CD4-positive, alpha-beta T cell (primary cell): ENCODE results near the gene QTRT2. TPM values are rescaled to one million over a fixed set of nuclear protein-coding genes. Genes with fewer than 3 reads are reported as not detected.

Source experiments
- ATAC-seq: fragments of 200-7000 bp; cut with Tn5 transposase; one replicate; pipeline ENCODE4 v1.10.0; 2022; ENCODE audit warnings: mild to moderate bottlenecking; ENCODE audit not compliant: poor library complexity
- CTCF ChIA-PET: fragments of 350-600 bp; sonication (Branson Sonifier 250); formaldehyde crosslinking; loops from one replicate; lab custom pipeline; 2021; ENCODE audit warnings: antibody characterized with exemption, inconsistent platforms; lab: Charles Lee
- POLR2A ChIA-PET: fragments of 350-600 bp; sonication (Branson Sonifier 250); formaldehyde crosslinking; loops from one replicate; lab custom pipeline; 2021; ENCODE audit warnings: antibody characterized with exemption, inconsistent platforms; lab: Charles Lee
- DNase-seq, 14 experiments: peaks; one replicate each; pipeline ENCODE4 v3.0.0-alpha.2; 2013 to 2020; ENCODE audit warnings: mixed read lengths in 2 of 14
- H3K27ac ChIP-seq, 2 donors: one replicate each; pipeline versions ENCODE4 v1.5.1 to v1.7.0; 2013; ENCODE audit warnings: low read length in 2 of 2, low read depth in 1 of 2, mild to moderate bottlenecking in 1 of 2
- H3K27me3 ChIP-seq, 2 experiments: 1 replicate in 1 of 2; 2 replicates in 1 of 2; pipeline versions ENCODE4 v1.6.1 to v1.7.0; 2013; ENCODE audit warnings: low read length in 2 of 2, control low read depth in 1 of 2, mild to moderate bottlenecking in 1 of 2, moderate library complexity in 1 of 2; ENCODE audit not compliant: insufficient read depth in 2 of 2, control insufficient read depth in 1 of 2
- H3K36me3 ChIP-seq: one replicate; pipeline ENCODE4 v1.6.1; 2013; ENCODE audit warnings: low read length, control low read depth; ENCODE audit not compliant: insufficient read depth
- H3K4me1 ChIP-seq: one replicate; pipeline ENCODE4 v1.6.1; 2013; ENCODE audit warnings: low read length, control low read depth; ENCODE audit not compliant: insufficient read depth
- H3K4me3 ChIP-seq: one replicate; pipeline ENCODE4 v1.5.1; 2013; ENCODE audit warnings: mild to moderate bottlenecking, low read length, moderate library complexity
- H3K9me3 ChIP-seq, 2 experiments: 1 replicate in 1 of 2; 2 replicates in 1 of 2; pipeline versions ENCODE4 v1.6.1 to v1.7.0; 2013; ENCODE audit warnings: low read length in 2 of 2, mild to moderate bottlenecking in 2 of 2, control low read depth in 1 of 2, moderate library complexity in 1 of 2; ENCODE audit not compliant: control insufficient read depth in 1 of 2, insufficient read depth in 1 of 2
- H3K27ac Mint-ChIP-seq: one replicate; pipeline ENCODE4 v1.8.0; 2020; ENCODE audit warnings: mixed read lengths
- H3K27me3 Mint-ChIP-seq: one replicate; pipeline ENCODE4 v1.8.0; 2021; ENCODE audit warnings: mixed read lengths
- H3K36me3 Mint-ChIP-seq: one replicate; pipeline ENCODE4 v1.8.0; 2021; ENCODE audit warnings: low read depth, mixed read lengths
- H3K4me1 Mint-ChIP-seq: one replicate; pipeline ENCODE4 v1.8.0; 2021; ENCODE audit warnings: low read depth, mixed read lengths
- H3K4me3 Mint-ChIP-seq: one replicate; pipeline ENCODE4 v1.8.0; 2020; ENCODE audit warnings: mild to moderate bottlenecking, mixed read lengths
- H3K9me3 Mint-ChIP-seq: one replicate; pipeline ENCODE4 v1.8.0; 2020; ENCODE audit warnings: mixed read lengths
- intact Hi-C, 2 experiments: fragments of 100-400 bp; cut with DNase I in 1 of 2; cut with micrococcal nuclease in 1 of 2; formaldehyde crosslinking; loops; one replicate each; pipeline versions ENCODE4 v1.15.1 to v1.9.0; 2023 to 2025; cut with DNase I, micrococcal nuclease
- total RNA-seq, 174 experiments: library from RNA in 2 of 174; stranded (reverse) in 2 of 174; gene quantifications; one replicate each; pipeline ENCODE4 v1.2.3 and lab custom pipeline; 2021 to 2026
- TF ChIP-seq, protein P1 (sequence below): fragments of 200-600 bp; IDR thresholded peaks from one replicate; pipeline ENCODE4 v1.8.0; 2022; ENCODE audit warnings: antibody characterized with exemption, mild to moderate bottlenecking

QTRT2 gene
- total RNA-seq, 2 experiments from 2014 or later = 22.8 to 27.0 TPM

DNA sequence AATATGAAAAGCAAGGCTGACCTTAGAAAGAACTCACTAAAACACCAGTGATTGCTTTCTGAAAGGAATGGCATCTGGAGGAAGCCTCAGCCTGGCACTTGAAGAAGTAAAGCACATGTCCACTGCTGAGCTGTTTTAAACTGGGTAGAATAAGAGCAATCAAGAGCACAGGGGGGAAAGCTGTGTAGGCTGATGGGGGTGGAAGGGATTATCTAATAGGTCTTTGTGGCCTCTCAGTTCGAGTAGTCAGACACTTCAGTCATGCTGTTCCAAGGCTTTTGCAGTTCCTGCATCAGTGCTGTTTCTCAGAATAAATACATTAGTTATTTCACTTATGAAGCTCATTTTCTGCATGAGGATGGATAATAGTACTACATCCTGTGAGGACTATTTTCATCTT is 22.8 kb upstream of the QTRT2 start:
- Mint-ChIP-seq H3K27me3 (no peaks in the 10 kb centered on the region), H3K4me3 (no peak overlapping the region), H3K4me1 (no peaks in the 10 kb centered on the region), H3K9me3 (no peaks in the 10 kb centered on the region), H3K27ac (no peak overlapping the region), H3K36me3 (peaks cover 35% of the 10 kb centered on the region)
- intact Hi-C loops = no loop called here
- POLR2A ChIA-PET = no interaction called here
- H3K27ac ChIP-seq = no peak overlapping the region
- no peaks in the 10 kb centered on the region for H3K4me1 ChIP-seq
- TF ChIP-seq, protein P1, sequence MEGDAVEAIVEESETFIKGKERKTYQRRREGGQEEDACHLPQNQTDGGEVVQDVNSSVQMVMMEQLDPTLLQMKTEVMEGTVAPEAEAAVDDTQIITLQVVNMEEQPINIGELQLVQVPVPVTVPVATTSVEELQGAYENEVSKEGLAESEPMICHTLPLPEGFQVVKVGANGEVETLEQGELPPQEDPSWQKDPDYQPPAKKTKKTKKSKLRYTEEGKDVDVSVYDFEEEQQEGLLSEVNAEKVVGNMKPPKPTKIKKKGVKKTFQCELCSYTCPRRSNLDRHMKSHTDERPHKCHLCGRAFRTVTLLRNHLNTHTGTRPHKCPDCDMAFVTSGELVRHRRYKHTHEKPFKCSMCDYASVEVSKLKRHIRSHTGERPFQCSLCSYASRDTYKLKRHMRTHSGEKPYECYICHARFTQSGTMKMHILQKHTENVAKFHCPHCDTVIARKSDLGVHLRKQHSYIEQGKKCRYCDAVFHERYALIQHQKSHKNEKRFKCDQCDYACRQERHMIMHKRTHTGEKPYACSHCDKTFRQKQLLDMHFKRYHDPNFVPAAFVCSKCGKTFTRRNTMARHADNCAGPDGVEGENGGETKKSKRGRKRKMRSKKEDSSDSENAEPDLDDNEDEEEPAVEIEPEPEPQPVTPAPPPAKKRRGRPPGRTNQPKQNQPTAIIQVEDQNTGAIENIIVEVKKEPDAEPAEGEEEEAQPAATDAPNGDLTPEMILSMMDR = no peak
- H3K36me3 ChIP-seq = no peaks in the 10 kb centered on the region
- DNase-seq (no peak), ATAC-seq (no peak)
- H3K27me3 ChIP-seq = no peaks in the 10 kb centered on the region
- no peaks in the 10 kb centered on the region for H3K9me3 ChIP-seq
- no peak overlapping the region for H3K4me3 ChIP-seq
- CTCF ChIA-PET = no interaction called here

DNA sequence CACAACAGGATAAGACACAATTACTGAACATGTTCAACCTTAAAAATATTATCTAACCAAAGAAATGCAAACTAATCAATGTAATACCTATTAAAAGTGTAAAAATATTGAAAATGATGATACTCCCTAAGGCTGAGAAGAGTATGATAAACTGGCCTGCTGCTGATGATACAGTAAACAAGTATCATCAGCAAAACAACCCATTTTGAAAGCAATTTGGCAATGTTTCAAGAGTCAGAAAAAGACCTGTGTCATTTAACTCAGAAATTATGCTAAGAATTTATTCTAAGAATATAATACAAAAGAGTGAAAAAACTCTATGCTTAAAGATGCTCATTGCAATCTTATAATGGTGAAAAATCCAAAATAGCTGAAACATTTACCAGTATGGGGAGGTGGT is 22.3 kb upstream of the QTRT2 start:
- Histone ChIP-seq H3K27me3 (no peaks in the 10 kb centered on the region), H3K36me3 (no peaks in the 10 kb centered on the region), H3K4me1 (no peaks in the 10 kb centered on the region), H3K4me3 (no peak overlapping the region), H3K27ac (no peak overlapping the region), H3K9me3 (no peaks in the 10 kb centered on the region)
- Mint-ChIP-seq H3K36me3 (peaks cover 35% of the 10 kb centered on the region), H3K27ac (no peak overlapping the region), H3K27me3 (no peaks in the 10 kb centered on the region), H3K9me3 (no peaks in the 10 kb centered on the region), H3K4me1 (no peaks in the 10 kb centered on the region), H3K4me3 (no peak overlapping the region)
- DNase-seq = no peak
- TF ChIP-seq, protein P1 = no peak
- ATAC-seq = no peak
- ChIA-PET CTCF (no interaction called here), POLR2A (no interaction called here)
- intact Hi-C loops = no loop called here

DNA sequence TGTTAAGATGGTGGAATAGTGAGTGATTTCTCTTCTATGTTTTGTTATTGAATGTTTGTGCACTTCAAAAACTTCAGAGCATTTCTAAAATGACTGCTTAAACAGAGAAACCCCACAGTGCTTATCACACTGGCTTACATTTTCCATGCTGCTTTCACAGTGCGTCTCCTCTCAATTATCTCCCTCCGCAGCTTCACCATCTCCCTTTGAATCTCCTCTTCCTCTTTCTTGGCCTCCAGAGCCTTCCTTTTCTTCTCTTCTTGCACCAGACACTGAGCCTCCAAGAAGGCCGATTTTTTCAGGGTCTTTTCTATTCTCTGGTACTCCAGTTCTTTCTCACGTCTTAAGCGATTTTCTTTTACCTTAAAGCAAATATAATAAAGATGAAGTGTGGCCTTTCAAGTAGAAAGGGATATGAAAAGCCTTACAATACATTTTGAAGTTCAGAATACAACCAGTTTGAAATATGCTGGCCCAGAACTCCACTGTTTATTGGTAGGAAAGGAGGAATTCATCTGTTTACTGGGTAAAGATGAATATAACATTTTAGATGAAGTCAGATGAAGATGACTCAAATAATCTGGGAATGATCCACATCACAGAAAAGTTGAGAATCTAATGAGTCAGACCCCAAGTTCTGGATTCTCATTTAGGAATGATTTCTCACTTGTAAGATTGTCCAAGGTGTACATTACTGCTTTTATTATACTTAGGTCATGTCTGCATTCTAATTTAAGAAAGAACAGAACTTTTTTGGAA is 21.6 kb upstream of the QTRT2 start:
- Mint-ChIP-seq H3K27ac (no peak overlapping the region), H3K4me3 (no peak overlapping the region), H3K4me1 (no peaks in the 10 kb centered on the region), H3K9me3 (no peaks in the 10 kb centered on the region), H3K36me3 (peaks cover 35% of the 10 kb centered on the region), H3K27me3 (no peaks in the 10 kb centered on the region)
- H3K27me3 ChIP-seq = no peaks in the 10 kb centered on the region
- TF ChIP-seq, protein P1 = no peak
- no peak overlapping the region for H3K27ac ChIP-seq
- intact Hi-C loops = no loop called here
- no peak overlapping the region for H3K4me3 ChIP-seq
- H3K4me1 ChIP-seq = no peaks in the 10 kb centered on the region
- POLR2A ChIA-PET = no interaction called here
- CTCF ChIA-PET = no interaction called here
- no peak for ATAC-seq
- DNase-seq = no peak
- no peaks in the 10 kb centered on the region for H3K36me3 ChIP-seq
- no peaks in the 10 kb centered on the region for H3K9me3 ChIP-seq
